ENCODE data around the gene UBAP2L. TPM values are rescaled to one million over a fixed set of nuclear protein-coding genes. Genes with fewer than 3 reads are reported as not detected.
A peak's percentile ranks its signal among the peaks of the same experiment; 100 is the strongest.

Gene UBAP2L, protein sequence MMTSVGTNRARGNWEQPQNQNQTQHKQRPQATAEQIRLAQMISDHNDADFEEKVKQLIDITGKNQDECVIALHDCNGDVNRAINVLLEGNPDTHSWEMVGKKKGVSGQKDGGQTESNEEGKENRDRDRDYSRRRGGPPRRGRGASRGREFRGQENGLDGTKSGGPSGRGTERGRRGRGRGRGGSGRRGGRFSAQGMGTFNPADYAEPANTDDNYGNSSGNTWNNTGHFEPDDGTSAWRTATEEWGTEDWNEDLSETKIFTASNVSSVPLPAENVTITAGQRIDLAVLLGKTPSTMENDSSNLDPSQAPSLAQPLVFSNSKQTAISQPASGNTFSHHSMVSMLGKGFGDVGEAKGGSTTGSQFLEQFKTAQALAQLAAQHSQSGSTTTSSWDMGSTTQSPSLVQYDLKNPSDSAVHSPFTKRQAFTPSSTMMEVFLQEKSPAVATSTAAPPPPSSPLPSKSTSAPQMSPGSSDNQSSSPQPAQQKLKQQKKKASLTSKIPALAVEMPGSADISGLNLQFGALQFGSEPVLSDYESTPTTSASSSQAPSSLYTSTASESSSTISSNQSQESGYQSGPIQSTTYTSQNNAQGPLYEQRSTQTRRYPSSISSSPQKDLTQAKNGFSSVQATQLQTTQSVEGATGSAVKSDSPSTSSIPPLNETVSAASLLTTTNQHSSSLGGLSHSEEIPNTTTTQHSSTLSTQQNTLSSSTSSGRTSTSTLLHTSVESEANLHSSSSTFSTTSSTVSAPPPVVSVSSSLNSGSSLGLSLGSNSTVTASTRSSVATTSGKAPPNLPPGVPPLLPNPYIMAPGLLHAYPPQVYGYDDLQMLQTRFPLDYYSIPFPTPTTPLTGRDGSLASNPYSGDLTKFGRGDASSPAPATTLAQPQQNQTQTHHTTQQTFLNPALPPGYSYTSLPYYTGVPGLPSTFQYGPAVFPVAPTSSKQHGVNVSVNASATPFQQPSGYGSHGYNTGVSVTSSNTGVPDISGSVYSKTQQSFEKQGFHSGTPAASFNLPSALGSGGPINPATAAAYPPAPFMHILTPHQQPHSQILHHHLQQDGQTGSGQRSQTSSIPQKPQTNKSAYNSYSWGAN
- 162 and 163 TPM in 2 replicates for polyA plus RNA-seq (2013)

- Histone ChIP-seq H4K8ac (ENCODE audit: low read depth, low read length) (peak within 1 kb of the TSS; percentile 96), H3K9me3 (ENCODE audit: insufficient read depth, low read depth, low read length) (no peaks in the 10 kb centered on the region), H3K23ac (ENCODE audit: low read length) (no peak within 1 kb of the TSS), H3K79me2 (ENCODE audit: control insufficient read depth, insufficient read depth, low read length, poor library complexity) (peaks cover 19% of the 10 kb centered on the region), H3K4ac (ENCODE audit: low read depth, low read length) (peak within 1 kb of the TSS; percentile 100), H3K18ac (ENCODE audit: low read length) (peak within 1 kb of the TSS; percentile 97), H3K14ac (ENCODE audit: low read length) (peak within 1 kb of the TSS; percentile 99), H3K79me1 (ENCODE audit: low read length) (peaks cover 13% of the 10 kb centered on the region), H2BK5ac (ENCODE audit: low read depth, low read length, poor library complexity) (peak within 1 kb of the TSS; percentile 97), H4K91ac (ENCODE audit: low read depth, low read length) (peak within 1 kb of the TSS; percentile 97), H3K36me3 (ENCODE audit: control insufficient read depth in 1 of 2, insufficient read depth in 2 of 2, low read length in 2 of 2) (peaks cover 2 to 13% of the 10 kb centered on the region in 2 experiments), H2AK5ac (ENCODE audit: low read length) (peak within 1 kb of the TSS; percentile 98), H3K27ac (ENCODE audit: low read depth, low read length) (peak within 1 kb of the TSS; percentile 97), H2AFZ (ENCODE audit: insufficient read depth, low read length, poor library complexity) (peak within 1 kb of the TSS; percentile 72), H2BK120ac (ENCODE audit: insufficient read depth, low read length, poor library complexity) (peak within 1 kb of the TSS; percentile 89), H3K27me3 (ENCODE audit: insufficient read depth, low read length) (no peaks in the 10 kb centered on the region), H3K9ac (ENCODE audit: low read length) (peak within 1 kb of the TSS; percentile 99), H3K4me2 (ENCODE audit: low read length) (peak within 1 kb of the TSS; percentile 75), H3K4me3 (ENCODE audit: low read depth, low read length) (peak within 1 kb of the TSS; percentile 93), H3K4me1 (ENCODE audit: control insufficient read depth in 1 of 2, insufficient read depth in 2 of 2, low read length in 2 of 2) (peaks cover 2 to 4% of the 10 kb centered on the region in 2 experiments), H4K12ac (ENCODE audit: low read depth, low read length) (peak within 1 kb of the TSS; percentile 98), H2BK12ac (ENCODE audit: low read length) (no peak within 1 kb of the TSS)
- WGBS (ENCODE audit: extremely low coverage, insufficient coverage, insufficient read length): no CpG with 5 or more reads among the region's 73 CpGs
- peak; percentile 100 for DNase-seq
Measured at GRCh38 chr1:154220071-154220969, at the start of gene UBAP2L. UBAP2L (plus strand) TSS chr1:154220955; CDS start chr1:154225124, 4,169 bp downstream.

- Histone ChIP-seq H4K12ac (ENCODE audit: low read depth, low read length) (no peak overlapping the region), H3K79me1 (ENCODE audit: low read length) (no peaks in the 10 kb centered on the region), H3K23ac (ENCODE audit: low read length) (no peak overlapping the region), H3K4me2 (ENCODE audit: low read length) (no peak overlapping the region), H3K9me3 (ENCODE audit: insufficient read depth, low read depth, low read length) (no peaks in the 10 kb centered on the region), H3K4ac (ENCODE audit: low read depth, low read length) (no peak overlapping the region), H4K91ac (ENCODE audit: low read depth, low read length) (no peak overlapping the region), H3K14ac (ENCODE audit: low read length) (no peak overlapping the region), H2BK5ac (ENCODE audit: low read depth, low read length, poor library complexity) (no peak overlapping the region), H3K36me3 (ENCODE audit: control insufficient read depth in 1 of 2, insufficient read depth in 2 of 2, low read length in 2 of 2) (peaks cover 45 to 82% of the 10 kb centered on the region in 2 experiments), H3K27ac (ENCODE audit: low read depth, low read length) (no peak overlapping the region), H3K79me2 (ENCODE audit: control insufficient read depth, insufficient read depth, low read length, poor library complexity) (no peaks in the 10 kb centered on the region), H2BK120ac (ENCODE audit: insufficient read depth, low read length, poor library complexity) (no peak overlapping the region), H3K9ac (ENCODE audit: low read length) (no peak overlapping the region), H3K4me3 (ENCODE audit: low read depth, low read length) (no peak overlapping the region), H2AFZ (ENCODE audit: insufficient read depth, low read length, poor library complexity) (no peak overlapping the region), H3K18ac (ENCODE audit: low read length) (no peak overlapping the region), H2BK12ac (ENCODE audit: low read length) (no peak overlapping the region), H3K27me3 (ENCODE audit: insufficient read depth, low read length) (no peaks in the 10 kb centered on the region), H3K4me1 (ENCODE audit: control insufficient read depth in 1 of 2, insufficient read depth in 2 of 2, low read length in 2 of 2) (no peaks in the 10 kb centered on the region), H4K8ac (ENCODE audit: low read depth, low read length) (no peak overlapping the region), H2AK5ac (ENCODE audit: low read length) (no peak overlapping the region)
- no CpG with 5 or more reads among the region's 4 CpGs for WGBS (ENCODE audit: extremely low coverage, insufficient coverage, insufficient read length)
- DNase-seq: no peak
Measured at GRCh38 chr1:154171223-154171583, 49.6 kb upstream of the UBAP2L start.

DNA sequence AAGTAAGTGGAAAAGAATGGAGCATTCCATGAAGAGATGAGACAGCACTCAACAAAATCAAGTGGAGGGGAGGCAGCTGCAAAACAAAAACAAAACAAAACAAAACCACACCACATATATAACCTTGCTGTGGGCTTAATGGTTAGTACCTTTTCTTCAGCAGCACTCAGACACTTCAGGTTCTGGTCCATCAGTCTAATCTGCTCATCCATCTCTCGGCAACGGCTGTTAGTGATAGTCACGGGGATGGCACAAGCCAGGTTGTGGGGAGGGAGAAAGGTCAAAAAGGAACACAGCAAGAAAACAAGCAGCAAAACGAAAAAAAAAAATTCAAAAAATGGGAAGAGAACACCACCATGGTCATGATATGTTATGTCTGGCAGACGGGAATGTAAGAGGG is 48.9 kb upstream of the UBAP2L start:
- H3K36me3 ChIP-seq (ENCODE audit: control insufficient read depth in 1 of 2, insufficient read depth in 2 of 2, low read length in 2 of 2): peaks cover 38 to 76% of the 10 kb centered on the region in 2 experiments
- no peak overlapping the region for H3K4me3 ChIP-seq (ENCODE audit: low read depth, low read length)
- H3K4me1 ChIP-seq (ENCODE audit: control insufficient read depth in 1 of 2, insufficient read depth in 2 of 2, low read length in 2 of 2): peaks cover 0 to 3% of the 10 kb centered on the region in 2 experiments
- no CpG with 5 or more reads among the region's 5 CpGs for WGBS (ENCODE audit: extremely low coverage, insufficient coverage, insufficient read length)
- no peak overlapping the region for H3K4ac ChIP-seq (ENCODE audit: low read depth, low read length)
- H3K23ac ChIP-seq (ENCODE audit: low read length): no peak overlapping the region
- no peak overlapping the region for H3K4me2 ChIP-seq (ENCODE audit: low read length)
- H2BK12ac ChIP-seq (ENCODE audit: low read length): no peak overlapping the region
- no peaks in the 10 kb centered on the region for H3K79me2 ChIP-seq (ENCODE audit: control insufficient read depth, insufficient read depth, low read length, poor library complexity)
- H2BK5ac ChIP-seq (ENCODE audit: low read depth, low read length, poor library complexity): no peak overlapping the region
- no peak overlapping the region for H2BK120ac ChIP-seq (ENCODE audit: insufficient read depth, low read length, poor library complexity)
- no peak overlapping the region for H3K9ac ChIP-seq (ENCODE audit: low read length)
- no peak overlapping the region for H2AK5ac ChIP-seq (ENCODE audit: low read length)
- H3K27ac ChIP-seq (ENCODE audit: low read depth, low read length): no peak overlapping the region
- H4K12ac ChIP-seq (ENCODE audit: low read depth, low read length): no peak overlapping the region
- no peaks in the 10 kb centered on the region for H3K79me1 ChIP-seq (ENCODE audit: low read length)
- H3K14ac ChIP-seq (ENCODE audit: low read length): no peak overlapping the region
- no peak overlapping the region for H4K91ac ChIP-seq (ENCODE audit: low read depth, low read length)
- no peak overlapping the region for H2AFZ ChIP-seq (ENCODE audit: insufficient read depth, low read length, poor library complexity)
- H4K8ac ChIP-seq (ENCODE audit: low read depth, low read length): no peak overlapping the region
- H3K9me3 ChIP-seq (ENCODE audit: insufficient read depth, low read depth, low read length): no peaks in the 10 kb centered on the region
- no peak for DNase-seq
- H3K27me3 ChIP-seq (ENCODE audit: insufficient read depth, low read length): no peaks in the 10 kb centered on the region
- no peak overlapping the region for H3K18ac ChIP-seq (ENCODE audit: low read length)
